Ammon's horn (tissue), 1 donor: ENCODE results near the gene TGM4.

Experiments
- DNase-seq: peaks from one replicate; pipeline ENCODE4 v3.0.0-alpha.2; 2016; ENCODE audit warnings: low spot score

The TGM4 gene

GRCh38 chr3:44954962-44955361 is 80.6 kb downstream of the TGM4 start:
- DNase-seq: no peak

- peak; percentile 15 for DNase-seq
These were observed 81.5 kb downstream of the TGM4 start for GRCh38 chr3:44955917-44956316.

GRCh38 chr3:44957986-44958385 is 83.6 kb downstream of the TGM4 start:
- no peak for DNase-seq

GRCh38 chr3:44958386-44958785 is 84.0 kb downstream of the TGM4 start:
- DNase-seq: no peak

- DNase-seq: no peak
These were observed 86.1 kb downstream of the TGM4 start for GRCh38 chr3:44960387-44961026.

GRCh38 chr3:44961888-44962287 is 87.5 kb downstream of the TGM4 start:
- no peak for DNase-seq

- DNase-seq: no peak
These were observed 88.4 kb downstream of the TGM4 start for GRCh38 chr3:44962621-44963393.

- DNase-seq: no peak
These were observed 89.3 kb downstream of the TGM4 start for GRCh38 chr3:44963571-44964325.
